ENCODE data around the gene GRID2IP.

GRCh38 chr7:6465862-6466261 lies 85.4 kb downstream of the GRID2IP start:
- TF ChIP-seq CTCF (conservative IDR thresholded peaks at IDR 0.05), result no peak
- no peak for TF ChIP-seq ZFX (IDR thresholded peaks at IDR 0.05)

Data from C4-2B (cell line).